Measurements from ENCODE around the gene SH3PXD2A. TPM values are rescaled to one million over a fixed set of nuclear protein-coding genes. Genes with fewer than 3 reads are reported as not detected.

SH3PXD2A gene
- total RNA-seq, 4 donors from 2014 or later, result 35.0 to 54.8 (median 45.4) TPM

GRCh38 chr10:103681617-103682399 is 173.6 kb downstream of the SH3PXD2A start:
- WGBS, 2 donors, result 82 to 83% methylated on average over 29 of the region's 29 CpGs
- TF ChIP-seq POLR2A (IDR thresholded peaks at IDR 0.05) (no peak), CTCF (IDR thresholded peaks at IDR 0.05) (no peak)
- no peak overlapping the region for H3K4me3 ChIP-seq (ENCODE audit: low read depth, poor library complexity, severe bottlenecking)
- intact Hi-C loops (cut with DNase I; ENCODE audit: low total_unique reads), result no loop called here
- peak; percentile 69 to 96 for DNase-seq (ENCODE audit: low spot score in 2 of 2)

- no peak overlapping the region for H3K4me3 ChIP-seq (ENCODE audit: low read depth, poor library complexity, severe bottlenecking)
- no peak for DNase-seq (ENCODE audit: low spot score in 2 of 2)
- no peak for TF ChIP-seq CTCF (IDR thresholded peaks at IDR 0.05)
- TF ChIP-seq POLR2A (IDR thresholded peaks at IDR 0.05), result no peak
- 58 to 70% methylated on average over 6 of the region's 6 CpGs for WGBS, 2 donors
- intact Hi-C loops (cut with DNase I; ENCODE audit: low total_unique reads), result no loop called here
Measured at GRCh38 chr10:103680869-103681236, 174.5 kb downstream of the SH3PXD2A start.

- intact Hi-C loops (cut with DNase I; ENCODE audit: low total_unique reads), result no loop called here
- TF ChIP-seq POLR2A (IDR thresholded peaks at IDR 0.05) (no peak), CTCF (IDR thresholded peaks at IDR 0.05) (no peak)
- DNase-seq (ENCODE audit: low spot score in 2 of 2), result no peak
- 76 to 89% methylated on average over 4 of the region's 4 CpGs for whole genome bisulfite sequencing, 2 donors
- H3K4me3 ChIP-seq (ENCODE audit: low read depth, poor library complexity, severe bottlenecking), result no peak overlapping the region
Measured at GRCh38 chr10:103679096-103679790, 176.1 kb downstream of the SH3PXD2A start.

GRCh38 chr10:103678178-103678526 is 177.2 kb downstream of the SH3PXD2A start:
- H3K4me3 ChIP-seq (ENCODE audit: low read depth, poor library complexity, severe bottlenecking), result no peak overlapping the region
- TF ChIP-seq CTCF (IDR thresholded peaks at IDR 0.05) (no peak), POLR2A (IDR thresholded peaks at IDR 0.05) (no peak)
- whole genome bisulfite sequencing, 2 donors, result 3 to 7% methylated on average over 12 of the region's 12 CpGs
- DNase-seq (ENCODE audit: low spot score in 2 of 2), result peak; percentile 87 to 97
- intact Hi-C loops (cut with DNase I; ENCODE audit: low total_unique reads), result no loop called here

GRCh38 chr10:103677486-103678177 is 177.7 kb downstream of the SH3PXD2A start:
- no peak overlapping the region for H3K4me3 ChIP-seq (ENCODE audit: low read depth, poor library complexity, severe bottlenecking)
- TF ChIP-seq POLR2A (IDR thresholded peaks at IDR 0.05) (no peak), CTCF (IDR thresholded peaks at IDR 0.05) (no peak)

More at GRCh38 chr10:103677486-103678177, 177.7 kb downstream of the SH3PXD2A start:
- intact Hi-C loops (cut with DNase I; ENCODE audit: low total_unique reads), result no loop called here
- no peak for DNase-seq (ENCODE audit: low spot score in 2 of 2)
- WGBS, 2 donors, result 42 to 48% methylated on average over 13 of the region's 13 CpGs
